ENCODE results near the gene RXYLT1.

- TF ChIP-seq CTCF (IDR thresholded peaks at IDR 0.05), result no peak
- no peak for TF ChIP-seq POLR2A (IDR thresholded peaks at IDR 0.05)
Measured at GRCh38 chr12:63844391-63845341, 65.0 kb downstream of the RXYLT1 start, which contains the start of gene SRGAP1.

Measured in heart left ventricle (tissue), 13 donors.